Activated T-helper 17 cell treated with anti-CD3 and anti-CD28 coated beads, Interleukin-2, amount 50 U/mL, for 72 hours (primary cell): ENCODE results near the gene ZNF652. TPM values are rescaled to one million over a fixed set of nuclear protein-coding genes. Genes with fewer than 3 reads are reported as not detected.
A peak's percentile ranks its signal among the peaks of the same experiment; 100 is the strongest.
"Not testable (repeated sequence)": the region's sequence is repeated elsewhere in the genome, so short reads cannot be mapped to it uniquely, and the experiment has no call there.

Experiments
- ATAC-seq: fragments of 150-1000 bp; cut with Tn5 transposase; replicated peaks from 2 replicates; pipeline ENCODE4 v1.10.0; 2021; ENCODE audit warnings: mild to moderate bottlenecking, moderate library complexity
- H3K27ac Mint-ChIP-seq: one replicate; pipeline ENCODE4 v1.8.0; 2022; ENCODE audit warnings: mixed read lengths
- H3K27me3 Mint-ChIP-seq: one replicate; pipeline ENCODE4 v1.8.0; 2022; ENCODE audit warnings: mixed read lengths
- H3K36me3 Mint-ChIP-seq: one replicate; pipeline ENCODE4 v1.8.0; 2022; ENCODE audit warnings: low read depth, mild to moderate bottlenecking, mixed read lengths
- H3K4me1 Mint-ChIP-seq: one replicate; pipeline ENCODE4 v1.8.0; 2022; ENCODE audit warnings: mixed read lengths
- H3K4me3 Mint-ChIP-seq: one replicate; pipeline ENCODE4 v1.8.0; 2022; ENCODE audit warnings: mild to moderate bottlenecking, mixed read lengths
- H3K9me3 Mint-ChIP-seq: one replicate; pipeline ENCODE4 v1.8.0; 2022; ENCODE audit warnings: mixed read lengths
- total RNA-seq, 2 donors: library from RNA; stranded (reverse); gene quantifications; one replicate each; pipeline ENCODE4 v1.2.3, GENCODE V29; 2022

The ZNF652 gene
- total RNA-seq, 2 donors from 2014 or later, result 10.7 to 13.1 TPM

DNA sequence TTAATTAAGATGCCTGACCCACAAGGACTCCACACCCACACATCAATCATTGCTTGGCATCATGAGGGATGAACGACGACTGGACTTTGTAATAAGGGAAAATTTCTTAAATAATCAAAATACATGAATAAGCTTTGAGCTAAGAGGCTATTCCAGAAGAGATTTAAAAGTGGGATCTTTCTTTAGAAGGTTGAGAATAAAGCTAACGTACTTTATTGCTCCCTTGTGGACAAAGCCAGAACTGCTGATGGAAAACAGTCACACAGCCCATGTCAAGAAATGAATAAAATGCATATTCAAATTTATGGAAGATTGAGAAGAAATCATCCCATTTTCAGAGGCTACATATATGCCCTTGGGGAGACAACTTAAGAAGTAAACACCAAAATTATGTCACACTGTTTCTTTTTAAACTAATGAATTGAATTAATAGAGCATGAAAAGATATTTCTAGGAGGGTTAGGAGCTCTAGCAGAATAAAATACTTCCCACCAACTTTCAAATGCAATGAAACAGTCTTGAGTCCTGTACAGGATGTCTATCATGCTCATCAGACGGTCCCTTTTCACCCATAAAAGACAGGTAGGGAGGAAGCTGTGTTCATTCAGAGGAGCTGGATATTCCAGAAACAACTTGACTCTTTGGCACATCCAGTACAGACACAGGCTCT is 71.2 kb downstream of the ZNF652 start:
- H3K27ac Mint-ChIP-seq, result no peak overlapping the region
- H3K4me1 Mint-ChIP-seq, result peaks cover 5% of the 10 kb centered on the region
- peaks cover 8% of the 10 kb centered on the region for H3K36me3 Mint-ChIP-seq
- H3K4me3 Mint-ChIP-seq, result no peak overlapping the region
- ATAC-seq, result no peak
- no peaks in the 10 kb centered on the region for H3K9me3 Mint-ChIP-seq
- no peaks in the 10 kb centered on the region for H3K27me3 Mint-ChIP-seq

GRCh38 chr17:49288388-49288787 is 73.7 kb downstream of the ZNF652 start:
- ATAC-seq, result no peak
- no peak overlapping the region for H3K27ac Mint-ChIP-seq
- no peaks in the 10 kb centered on the region for H3K9me3 Mint-ChIP-seq
- H3K27me3 Mint-ChIP-seq, result no peaks in the 10 kb centered on the region
- H3K4me1 Mint-ChIP-seq, result no peaks in the 10 kb centered on the region
- no peak overlapping the region for H3K4me3 Mint-ChIP-seq
- H3K36me3 Mint-ChIP-seq, result no peaks in the 10 kb centered on the region

- ATAC-seq, result no peak
- Mint-ChIP-seq H3K9me3 (no peaks in the 10 kb centered on the region), H3K27ac (no peak overlapping the region), H3K4me1 (no peaks in the 10 kb centered on the region), H3K4me3 (no peak overlapping the region), H3K27me3 (no peaks in the 10 kb centered on the region), H3K36me3 (no peaks in the 10 kb centered on the region)
Observed at GRCh38 chr17:49287481-49287880, 74.6 kb downstream of the ZNF652 start.

- H3K27ac Mint-ChIP-seq, ATAC-seq, H3K36me3 Mint-ChIP-seq, H3K27me3 Mint-ChIP-seq, H3K4me3 Mint-ChIP-seq, H3K4me1 Mint-ChIP-seq, H3K9me3 Mint-ChIP-seq: not testable (repeated sequence)
Observed at GRCh38 chr17:49286261-49286973, 75.6 kb downstream of the ZNF652 start.

DNA sequence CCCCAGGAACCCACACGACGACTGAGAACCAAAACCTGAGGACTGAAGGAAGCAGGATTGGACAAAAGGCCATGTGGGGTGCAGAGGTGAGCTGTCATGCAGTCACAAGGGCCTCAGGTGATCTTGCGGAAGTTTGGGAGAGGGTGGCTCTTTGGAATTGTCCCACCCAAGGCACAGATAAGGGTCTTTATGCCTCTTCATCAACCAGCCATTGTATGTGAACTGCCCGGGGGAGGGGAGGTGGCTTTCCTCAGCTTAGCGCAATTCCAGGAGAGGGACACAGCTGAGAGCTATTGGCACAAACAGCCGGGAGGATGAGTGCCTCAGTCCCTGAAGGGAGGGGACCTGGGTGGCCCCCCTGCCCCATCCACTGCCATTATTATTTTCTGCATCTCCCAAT is 76.3 kb downstream of the ZNF652 start:
- no peaks in the 10 kb centered on the region for H3K36me3 Mint-ChIP-seq
- no peaks in the 10 kb centered on the region for H3K4me1 Mint-ChIP-seq
- H3K27me3 Mint-ChIP-seq, result no peaks in the 10 kb centered on the region
- no peak overlapping the region for H3K27ac Mint-ChIP-seq
- no peak for ATAC-seq
- no peak overlapping the region for H3K4me3 Mint-ChIP-seq
- no peaks in the 10 kb centered on the region for H3K9me3 Mint-ChIP-seq

DNA sequence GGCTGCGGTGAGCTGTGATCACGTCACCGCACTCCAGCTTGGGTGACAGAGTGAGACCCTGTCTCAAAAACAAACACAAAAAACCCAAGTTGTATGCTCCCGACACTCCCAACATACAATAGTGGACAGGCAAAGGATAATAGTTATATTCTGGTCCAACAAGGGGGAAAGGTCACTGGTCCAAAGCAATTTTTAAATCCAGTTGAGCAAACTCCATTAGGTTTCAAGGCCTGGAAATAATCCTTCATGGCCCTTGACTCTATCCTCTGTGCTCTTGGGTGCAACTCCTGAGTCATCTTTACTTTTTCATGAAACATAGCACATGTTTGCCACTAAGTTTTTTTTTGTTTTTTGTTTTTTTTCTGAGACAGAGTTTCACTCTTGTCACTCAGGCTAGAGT is 81.1 kb downstream of the ZNF652 start:
- Mint-ChIP-seq H3K4me3 (no peak overlapping the region), H3K27me3 (no peaks in the 10 kb centered on the region), H3K9me3 (no peaks in the 10 kb centered on the region), H3K36me3 (no peaks in the 10 kb centered on the region), H3K4me1 (no peaks in the 10 kb centered on the region), H3K27ac (no peak overlapping the region)
- ATAC-seq, result no peak

DNA sequence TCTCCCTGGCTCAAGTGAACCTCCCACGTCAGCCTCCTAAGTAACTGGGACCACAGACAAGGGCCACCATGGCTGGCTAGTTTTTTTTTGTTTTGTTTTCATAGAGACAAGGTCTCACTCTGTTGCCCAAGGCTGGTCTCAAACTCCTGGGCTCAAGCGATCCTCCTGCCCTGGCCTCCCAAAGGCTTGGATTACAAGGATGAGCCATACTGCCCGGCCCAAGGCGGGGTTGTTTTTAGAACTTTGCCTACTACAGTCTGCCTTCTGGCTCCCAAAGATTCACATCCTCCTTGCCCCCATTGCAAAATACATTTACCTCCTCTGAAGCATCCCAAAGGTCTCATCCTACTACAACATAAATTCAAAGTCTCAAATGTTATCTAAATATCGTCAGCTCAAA is 82.0 kb downstream of the ZNF652 start:
- Mint-ChIP-seq H3K36me3 (no peaks in the 10 kb centered on the region), H3K27me3 (no peaks in the 10 kb centered on the region), H3K4me3 (no peak overlapping the region), H3K4me1 (no peaks in the 10 kb centered on the region), H3K9me3 (no peaks in the 10 kb centered on the region), H3K27ac (no peak overlapping the region)
- no peak for ATAC-seq

DNA sequence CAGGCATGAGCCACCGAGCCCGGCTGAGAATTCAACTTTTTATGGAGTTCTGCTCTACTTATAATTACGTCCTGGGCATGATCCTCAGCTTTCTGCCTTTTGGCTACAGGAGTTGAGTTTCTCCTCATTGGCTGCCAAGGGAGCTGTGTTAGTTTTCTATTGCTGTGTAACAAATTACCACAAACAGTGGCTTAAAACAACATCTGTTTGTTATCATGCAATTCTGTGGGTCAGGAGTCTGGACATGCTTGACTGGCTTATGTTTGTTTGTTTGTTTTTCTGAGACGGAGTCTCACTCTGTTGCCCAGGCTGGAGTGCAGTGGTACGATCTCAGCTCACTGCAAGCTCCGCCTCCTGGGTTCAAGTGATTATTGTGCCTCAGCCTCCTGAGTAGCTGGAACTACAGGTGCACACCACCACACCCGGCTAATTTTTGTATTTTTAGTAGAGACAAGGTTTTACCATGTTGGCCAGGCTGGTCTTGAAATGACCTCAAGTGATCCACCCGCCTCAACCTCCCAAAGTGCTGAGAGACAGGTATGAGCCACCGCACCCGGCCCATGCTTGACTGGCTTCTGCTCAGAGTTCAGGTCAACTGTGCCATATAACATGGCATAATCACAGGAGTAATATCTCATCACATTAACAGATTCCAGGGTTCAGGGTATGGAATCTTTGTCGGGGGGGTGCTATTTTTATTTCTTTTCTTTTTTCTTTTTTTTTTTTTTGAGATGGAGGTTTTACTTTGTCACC is 82.6 kb downstream of the ZNF652 start:
- not testable (repeated sequence) for H3K4me3 Mint-ChIP-seq, ATAC-seq, H3K27me3 Mint-ChIP-seq, H3K9me3 Mint-ChIP-seq, H3K27ac Mint-ChIP-seq, H3K4me1 Mint-ChIP-seq, H3K36me3 Mint-ChIP-seq

DNA sequence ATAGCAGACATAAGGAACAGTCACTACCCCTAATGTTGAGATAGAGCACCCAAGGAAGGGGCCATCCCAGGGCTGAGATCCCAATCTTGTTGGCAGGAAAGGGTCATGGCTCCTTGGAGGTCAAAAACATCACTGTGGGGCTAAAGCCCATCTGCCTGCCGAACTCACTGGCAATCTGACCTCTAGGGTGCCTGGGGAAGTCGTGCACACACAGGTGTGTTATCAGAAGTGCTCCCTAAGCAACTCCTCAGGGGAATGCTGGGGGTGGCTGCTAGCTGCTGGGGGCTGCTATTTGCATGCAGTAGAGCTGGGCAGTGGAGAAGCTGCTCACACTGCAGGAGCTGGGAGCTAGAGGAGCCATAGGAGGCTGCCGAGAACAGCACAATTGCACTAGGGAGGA is 84.0 kb downstream of the ZNF652 start:
- Mint-ChIP-seq H3K4me1 (no peaks in the 10 kb centered on the region), H3K27me3 (no peaks in the 10 kb centered on the region)

GRCh38 chr17:49277638-49278037 is 84.4 kb downstream of the ZNF652 start:
- Mint-ChIP-seq H3K36me3 (no peaks in the 10 kb centered on the region), H3K4me3 (no peak overlapping the region), H3K4me1 (no peaks in the 10 kb centered on the region), H3K27ac (no peak overlapping the region), H3K27me3 (no peaks in the 10 kb centered on the region), H3K9me3 (no peaks in the 10 kb centered on the region)
- no peak for ATAC-seq

More for the DNA sequence above, 84.0 kb downstream of the ZNF652 start:
- Mint-ChIP-seq H3K4me3 (no peak overlapping the region), H3K27ac (no peak overlapping the region), H3K9me3 (no peaks in the 10 kb centered on the region), H3K36me3 (no peaks in the 10 kb centered on the region)
- ATAC-seq, result no peak

GRCh38 chr17:49275981-49276380 is 86.1 kb downstream of the ZNF652 start:
- not testable (repeated sequence) for H3K4me1 Mint-ChIP-seq, H3K27ac Mint-ChIP-seq, H3K4me3 Mint-ChIP-seq, H3K27me3 Mint-ChIP-seq, H3K36me3 Mint-ChIP-seq, ATAC-seq, H3K9me3 Mint-ChIP-seq

DNA sequence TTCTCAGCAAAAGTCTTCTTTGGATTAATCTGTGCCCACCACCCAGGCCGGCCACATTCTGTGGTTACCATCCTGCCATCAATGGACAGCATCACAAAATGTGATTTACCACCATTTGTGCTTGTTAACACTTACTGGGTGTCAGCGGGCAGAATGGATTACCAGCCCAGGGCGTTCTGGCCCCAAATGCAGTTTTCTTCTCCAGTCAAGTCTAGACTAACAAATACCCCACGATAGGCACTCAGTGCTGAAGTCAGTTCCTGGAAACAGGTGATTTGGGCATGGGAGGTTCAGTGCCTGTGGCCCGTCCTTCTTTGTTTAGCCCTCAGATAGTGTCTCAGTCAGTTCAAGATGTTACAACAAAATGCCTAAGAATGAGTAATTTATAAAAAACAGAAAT is 92.7 kb downstream of the ZNF652 start:
- no peak for ATAC-seq
- Mint-ChIP-seq H3K27ac (no peak overlapping the region), H3K36me3 (no peaks in the 10 kb centered on the region), H3K27me3 (no peaks in the 10 kb centered on the region), H3K4me1 (no peaks in the 10 kb centered on the region), H3K9me3 (no peaks in the 10 kb centered on the region), H3K4me3 (no peak overlapping the region)

DNA sequence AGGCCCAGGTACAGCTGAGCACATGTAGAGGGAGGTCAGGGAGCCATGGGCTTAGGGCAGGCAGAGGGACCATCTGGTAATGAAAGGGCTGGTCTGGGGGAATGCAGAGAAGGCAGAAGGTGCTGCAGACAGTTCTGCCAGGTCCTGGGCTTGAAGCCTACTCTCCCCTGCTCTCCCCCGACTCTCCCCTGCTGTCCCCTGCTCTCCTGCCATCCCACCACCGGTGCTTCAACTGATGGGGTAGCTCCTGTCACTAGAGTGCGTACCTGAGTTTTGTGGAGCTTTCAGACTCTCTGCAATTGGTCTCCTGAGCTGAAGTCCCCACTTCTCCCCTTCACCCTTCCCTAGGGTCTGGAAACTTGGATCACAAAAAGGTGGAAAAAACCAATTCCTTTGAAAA is 94.1 kb downstream of the ZNF652 start:
- no peak for ATAC-seq
- Mint-ChIP-seq H3K9me3 (no peaks in the 10 kb centered on the region), H3K4me1 (no peaks in the 10 kb centered on the region), H3K36me3 (no peaks in the 10 kb centered on the region), H3K27me3 (no peaks in the 10 kb centered on the region), H3K4me3 (no peak overlapping the region), H3K27ac (no peak overlapping the region)

DNA sequence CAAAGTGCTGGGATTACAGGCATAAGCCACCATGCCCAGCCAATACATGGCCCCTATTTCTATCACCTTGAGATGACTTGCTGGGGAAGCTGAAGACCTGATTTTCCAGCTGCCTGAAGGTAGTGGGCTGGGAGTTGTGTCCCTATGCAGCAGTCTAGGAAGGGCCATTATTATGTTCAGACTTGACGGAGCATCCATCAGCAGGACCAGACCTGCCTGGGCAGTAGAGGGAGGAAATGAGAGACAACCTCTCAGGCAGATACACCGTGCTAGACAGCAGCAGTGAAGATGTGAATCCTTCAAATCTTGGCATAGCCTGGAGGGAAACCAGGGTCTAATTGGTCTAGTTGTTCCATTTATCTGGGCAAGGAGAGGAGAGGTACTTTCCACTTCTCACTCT is 95.8 kb downstream of the ZNF652 start:
- ATAC-seq, result no peak
- Mint-ChIP-seq H3K9me3 (no peaks in the 10 kb centered on the region), H3K27ac (no peak overlapping the region), H3K4me1 (no peaks in the 10 kb centered on the region), H3K27me3 (no peaks in the 10 kb centered on the region), H3K4me3 (no peak overlapping the region), H3K36me3 (no peaks in the 10 kb centered on the region)

DNA sequence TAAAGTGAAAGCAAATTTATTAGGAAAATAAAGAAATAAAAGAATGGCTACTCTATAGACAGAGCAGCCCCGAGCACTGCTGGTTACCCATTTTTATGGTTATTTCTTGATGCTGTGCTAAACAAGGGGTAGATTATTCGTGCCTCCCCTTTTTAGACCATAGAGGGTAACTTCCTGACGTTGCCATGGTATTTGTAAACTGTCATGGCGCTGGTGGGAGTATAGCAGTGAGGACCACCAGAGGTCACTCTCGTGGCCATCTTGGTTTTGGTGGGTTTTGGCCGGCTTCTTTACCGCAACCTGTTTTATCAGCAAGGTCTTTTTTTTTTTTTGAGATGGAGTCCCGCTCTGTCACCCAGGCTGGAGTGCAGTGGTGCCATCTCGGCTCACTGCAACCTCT is 100.5 kb downstream of the ZNF652 start:
- not testable (repeated sequence) for H3K27me3 Mint-ChIP-seq, H3K4me1 Mint-ChIP-seq, H3K27ac Mint-ChIP-seq, H3K36me3 Mint-ChIP-seq, ATAC-seq, H3K9me3 Mint-ChIP-seq
- H3K4me3 Mint-ChIP-seq, result peak overlapping the region; percentile 75
